Lung (tissue), 13 donors: ENCODE results near the gene FHL1. TPM values are rescaled to one million over a fixed set of nuclear protein-coding genes. Genes with fewer than 3 reads are reported as not detected.
A peak's percentile ranks its signal among the peaks of the same experiment; 100 is the strongest.

Experiments used
- ATAC-seq: fragments of 200-7000 bp; cut with Tn5 transposase; one replicate; pipeline ENCODE4 v1.9.1; 2020; ENCODE audit warnings: moderate number of reproducible peaks; ENCODE audit not compliant: insufficient read depth, low FRiP score
- DNase-seq, 3 donors: peaks; one replicate each; pipeline ENCODE4 v3.0.0-alpha.2; 2013 to 2017
- H3K27ac ChIP-seq, 2 donors: one replicate each; pipeline ENCODE4 v1.5.1; 2013; ENCODE audit warnings: mild to moderate bottlenecking in 2 of 2, moderate library complexity in 2 of 2, control low read depth in 1 of 2, inconsistent platforms in 1 of 2, low read depth in 1 of 2, low read length in 1 of 2
- H3K27me3 ChIP-seq, 3 donors: one replicate each; pipeline ENCODE4 v1.5.1; 2013; ENCODE audit warnings: low read length in 2 of 3; ENCODE audit not compliant: control insufficient read depth in 3 of 3, insufficient read depth in 3 of 3
- H3K36me3 ChIP-seq, 4 donors: one replicate each; pipeline ENCODE4 v1.5.1; 2013; ENCODE audit warnings: low read length in 4 of 4, mild to moderate bottlenecking in 1 of 4, moderate library complexity in 1 of 4; ENCODE audit not compliant: control insufficient read depth in 4 of 4, insufficient read depth in 4 of 4
- H3K4me1 ChIP-seq, 5 donors: one replicate each; pipeline ENCODE4 v1.5.1; 2013; ENCODE audit warnings: low read length in 5 of 5, mild to moderate bottlenecking in 2 of 5, moderate library complexity in 1 of 5; ENCODE audit not compliant: control insufficient read depth in 5 of 5, insufficient read depth in 5 of 5
- H3K4me3 ChIP-seq: one replicate; pipeline ENCODE4 v1.5.1; 2013; ENCODE audit warnings: mild to moderate bottlenecking, control low read depth, moderate library complexity
- H3K9ac ChIP-seq, 2 donors: one replicate each; pipeline ENCODE4 v1.5.1; 2013; ENCODE audit warnings: low read length in 2 of 2, control low read depth in 1 of 2; ENCODE audit not compliant: insufficient read depth in 1 of 2
- H3K9me3 ChIP-seq, 4 donors: one replicate each; pipeline ENCODE4 v1.5.1; 2013; ENCODE audit warnings: low read length in 3 of 4, mild to moderate bottlenecking in 1 of 4, moderate library complexity in 1 of 4; ENCODE audit not compliant: control insufficient read depth in 4 of 4, insufficient read depth in 3 of 4
- WGBS, 2 donors: extraction: QIAGEN DNeasy Blood & Tissue Kit; methylation state at CpG; one replicate each; pipeline ENCODE4 v1.1.7; 2013; 5-methylcytosine and 5-hydroxymethylcytosine counted together
- polyA plus RNA-seq, 2 donors: library from polyadenylated mRNA; stranded (reverse); fragments of 200-250 nt; gene quantifications; one replicate each; pipeline ENCODE4 v1.2.1, GENCODE V29; 2013
- small RNA-seq: library from RNA; depleted of rRNA; stranded (forward); fragments of <200 nt; gene quantifications from one replicate; pipeline ENCODE3, GENCODE V24; 2014; ENCODE audit warnings: low replicate concordance
- total RNA-seq, 2 donors: library from RNA; depleted of rRNA in 1 of 2; stranded (reverse); fragments of >200 nt in 1 of 2; gene quantifications; one replicate each; pipeline ENCODE4 v1.2.1, GENCODE V29; 2014 to 2021
- TF ChIP-seq, protein P1 (sequence below): IDR thresholded peaks from 2 replicates; pipeline ENCODE4 v1.5.1; 2012; ENCODE audit warnings: mild to moderate bottlenecking; ENCODE audit errors: control extremely low read depth, extremely low read depth
- donor health status: control.
- donor health status: control.
- donor health status: Bipolar disorder and iron deficiency.
- donor health status: healthy.
- donor health status: DM: yes; HTN: yes; CAD: no.

The FHL1 gene
- total and polyA plus RNA-seq, 4 donors = 49.6 to 313 (median 150) TPM

GRCh38 chrX:136258951-136259350, 111.6 kb downstream of the FHL1 start:
- no peak for ATAC-seq

DNA sequence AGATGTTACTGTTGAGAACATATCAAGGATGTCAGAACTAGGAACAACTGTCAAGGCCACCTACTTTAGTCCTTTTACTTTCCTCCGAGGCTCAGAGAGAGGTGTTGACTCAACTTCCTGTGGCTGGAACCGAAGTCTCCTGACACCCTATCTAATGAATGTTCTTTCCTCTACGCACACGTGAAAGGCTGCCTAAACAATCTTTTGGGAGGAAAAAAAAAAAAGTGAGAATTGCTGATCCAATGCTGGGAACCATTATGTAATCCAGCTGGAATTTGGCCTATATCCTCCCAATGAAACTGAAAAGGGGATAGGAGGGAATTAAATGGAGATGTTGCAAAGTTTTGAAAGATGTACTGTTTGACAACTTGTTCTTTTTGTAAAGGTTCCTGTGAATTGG, 112.2 kb downstream of the FHL1 start:
- H3K9ac ChIP-seq = no peak overlapping the region
- peaks cover 0 to 18% (median 3%) of the 10 kb centered on the region in 3 donors for H3K27me3 ChIP-seq
- H3K36me3 ChIP-seq = no peaks in the 10 kb centered on the region
- WGBS, 2 donors = 12 to 34% methylated on average over 4 of the region's 4 CpGs
- H3K4me3 ChIP-seq = no peak overlapping the region
- H3K27ac ChIP-seq = peak overlapping the region in 1 of 2 donors; percentile 33
- ATAC-seq = no peak
- peaks cover 0 to 2% (median 0%) of the 10 kb centered on the region in 5 donors for H3K4me1 ChIP-seq
- peak in 2 of 3 donors; percentile 54 to 55 for DNase-seq
- TF ChIP-seq, protein P1, sequence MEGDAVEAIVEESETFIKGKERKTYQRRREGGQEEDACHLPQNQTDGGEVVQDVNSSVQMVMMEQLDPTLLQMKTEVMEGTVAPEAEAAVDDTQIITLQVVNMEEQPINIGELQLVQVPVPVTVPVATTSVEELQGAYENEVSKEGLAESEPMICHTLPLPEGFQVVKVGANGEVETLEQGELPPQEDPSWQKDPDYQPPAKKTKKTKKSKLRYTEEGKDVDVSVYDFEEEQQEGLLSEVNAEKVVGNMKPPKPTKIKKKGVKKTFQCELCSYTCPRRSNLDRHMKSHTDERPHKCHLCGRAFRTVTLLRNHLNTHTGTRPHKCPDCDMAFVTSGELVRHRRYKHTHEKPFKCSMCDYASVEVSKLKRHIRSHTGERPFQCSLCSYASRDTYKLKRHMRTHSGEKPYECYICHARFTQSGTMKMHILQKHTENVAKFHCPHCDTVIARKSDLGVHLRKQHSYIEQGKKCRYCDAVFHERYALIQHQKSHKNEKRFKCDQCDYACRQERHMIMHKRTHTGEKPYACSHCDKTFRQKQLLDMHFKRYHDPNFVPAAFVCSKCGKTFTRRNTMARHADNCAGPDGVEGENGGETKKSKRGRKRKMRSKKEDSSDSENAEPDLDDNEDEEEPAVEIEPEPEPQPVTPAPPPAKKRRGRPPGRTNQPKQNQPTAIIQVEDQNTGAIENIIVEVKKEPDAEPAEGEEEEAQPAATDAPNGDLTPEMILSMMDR = no peak
- no peaks in the 10 kb centered on the region for H3K9me3 ChIP-seq

More at GRCh38 chrX:136258951-136259350, 111.6 kb downstream of the FHL1 start:
- Histone ChIP-seq H3K4me3 (no peak overlapping the region), H3K4me1 (peaks cover 0 to 2% (median 0%) of the 10 kb centered on the region in 5 donors), H3K9me3 (no peaks in the 10 kb centered on the region), H3K36me3 (no peaks in the 10 kb centered on the region), H3K27ac (peak overlapping the region in 1 of 2 donors; percentile 33), H3K9ac (no peak overlapping the region), H3K27me3 (peaks cover 0 to 18% (median 3%) of the 10 kb centered on the region in 3 donors)
- TF ChIP-seq, protein P1 = no peak
- DNase-seq = no peak
- 69 to 100% methylated on average over 1 of the region's 1 CpG for WGBS, 2 donors

GRCh38 chrX:136260776-136261175, 113.4 kb downstream of the FHL1 start:
- no peak overlapping the region for H3K9ac ChIP-seq
- peak; percentile 65 to 78 (median 78) for DNase-seq

More at GRCh38 chrX:136260776-136261175, 113.4 kb downstream of the FHL1 start:
- H3K4me3 ChIP-seq = no peak overlapping the region
- peaks cover 0 to 2% (median 0%) of the 10 kb centered on the region in 5 donors for H3K4me1 ChIP-seq
- no peaks in the 10 kb centered on the region for H3K9me3 ChIP-seq
- ATAC-seq = no peak
- no peaks in the 10 kb centered on the region for H3K36me3 ChIP-seq
- peaks cover 0 to 18% (median 3%) of the 10 kb centered on the region in 3 donors for H3K27me3 ChIP-seq
- no peak overlapping the region for H3K27ac ChIP-seq
- TF ChIP-seq, protein P1 = no peak

Small RNAs within 50 kb of the gene (small RNA-seq; reads per million reads assigned to genes)
- not detected for gene RF01210

Other genes starting within 250 kb of the FHL1 start
- gene MMGT1, start 173.5 kb upstream of the FHL1 start, total RNA-seq = 10 to 100 TPM; 24.3 to 24.6 TPM
- 10 to 100 TPM in 1 of 2 donors, 1 to 10 TPM in 1; 3.2 to 13.6 TPM for gene MMGT1, start 173.5 kb upstream of the FHL1 start, polyA plus RNA-seq
- 10 to 100 TPM; 15.4 to 19.2 TPM for gene SLC9A6, start 162.1 kb upstream of the FHL1 start, total RNA-seq
- 1 to 10 TPM; 8.0 to 8.9 TPM for gene SLC9A6, start 162.1 kb upstream of the FHL1 start, polyA plus RNA-seq
- gene MAP7D3, start 103.9 kb downstream of the FHL1 start, total RNA-seq = 10 to 100 TPM in 1 of 2 donors, 1 to 10 TPM in 1; 8.9 to 10.5 TPM
- gene MAP7D3, start 103.9 kb downstream of the FHL1 start, polyA plus RNA-seq = 1 to 10 TPM; 4.0 to 4.1 TPM
- under 1 TPM; 0.03 to 0.06 TPM for gene ADGRG4, start 153.4 kb downstream of the FHL1 start, total RNA-seq
- not detected for gene ADGRG4, start 153.4 kb downstream of the FHL1 start, polyA plus RNA-seq